Tibial artery (tissue), 4 donors: ENCODE results near the gene NRARP.

Experiments used
- DNase-seq, 2 donors: peaks; one replicate each; pipeline ENCODE4 v3.0.0-alpha.2; 2019
- H3K27ac ChIP-seq, 2 donors: fragments of 200-600 bp; sonication (generic) in 1 of 2; 1 replicate in 1 of 2; 2 replicates in 1 of 2; pipeline ENCODE4 v1.5.1; 2018 to 2019; ENCODE audit warnings: mild to moderate bottlenecking in 1 of 2
- H3K27me3 ChIP-seq, 2 donors: fragments of 200-600 bp; sonication (generic) in 1 of 2; one replicate each; pipeline versions ENCODE4 v1.5.1 to v1.6.0; 2016 to 2019
- H3K36me3 ChIP-seq, 3 donors: fragments of 200-600 bp; sonication (generic) in 2 of 3; one replicate each; pipeline ENCODE4 v1.5.1; 2016 to 2019; ENCODE audit warnings: mild to moderate bottlenecking in 2 of 3
- H3K4me1 ChIP-seq, 4 donors: fragments of 200-600 bp; sonication (generic) in 2 of 4; 1 replicate in 3 of 4; 2 replicates in 1 of 4; pipeline ENCODE4 v1.5.1; 2016 to 2019
- H3K4me3 ChIP-seq, 2 donors: fragments of 200-600 bp; sonication (generic) in 1 of 2; 1 replicate in 1 of 2; 2 replicates in 1 of 2; pipeline ENCODE4 v1.5.1; 2018 to 2019; ENCODE audit warnings: mild to moderate bottlenecking in 2 of 2
- H3K9me3 ChIP-seq, 3 donors: fragments of 200-600 bp; sonication (generic) in 1 of 3; one replicate each; pipeline ENCODE4 v1.5.1; 2016 to 2019
- CTCF ChIP-seq, 2 experiments: fragments of 200-600 bp in 1 of 2; fragments of 450-650 bp in 1 of 2; IDR thresholded peaks; one replicate each; pipeline ENCODE4 v1.5.1; 2017 to 2019; ENCODE audit warnings: antibody characterized with exemption in 2 of 2, mild to moderate bottlenecking in 1 of 2, moderate library complexity in 1 of 2
- intact Hi-C: fragments of 100-400 bp; cut with DNase I; formaldehyde crosslinking; loops from one replicate; pipeline ENCODE4 v1.15.0; 2023; ENCODE audit warnings: low total_unique reads

The NRARP gene

DNA sequence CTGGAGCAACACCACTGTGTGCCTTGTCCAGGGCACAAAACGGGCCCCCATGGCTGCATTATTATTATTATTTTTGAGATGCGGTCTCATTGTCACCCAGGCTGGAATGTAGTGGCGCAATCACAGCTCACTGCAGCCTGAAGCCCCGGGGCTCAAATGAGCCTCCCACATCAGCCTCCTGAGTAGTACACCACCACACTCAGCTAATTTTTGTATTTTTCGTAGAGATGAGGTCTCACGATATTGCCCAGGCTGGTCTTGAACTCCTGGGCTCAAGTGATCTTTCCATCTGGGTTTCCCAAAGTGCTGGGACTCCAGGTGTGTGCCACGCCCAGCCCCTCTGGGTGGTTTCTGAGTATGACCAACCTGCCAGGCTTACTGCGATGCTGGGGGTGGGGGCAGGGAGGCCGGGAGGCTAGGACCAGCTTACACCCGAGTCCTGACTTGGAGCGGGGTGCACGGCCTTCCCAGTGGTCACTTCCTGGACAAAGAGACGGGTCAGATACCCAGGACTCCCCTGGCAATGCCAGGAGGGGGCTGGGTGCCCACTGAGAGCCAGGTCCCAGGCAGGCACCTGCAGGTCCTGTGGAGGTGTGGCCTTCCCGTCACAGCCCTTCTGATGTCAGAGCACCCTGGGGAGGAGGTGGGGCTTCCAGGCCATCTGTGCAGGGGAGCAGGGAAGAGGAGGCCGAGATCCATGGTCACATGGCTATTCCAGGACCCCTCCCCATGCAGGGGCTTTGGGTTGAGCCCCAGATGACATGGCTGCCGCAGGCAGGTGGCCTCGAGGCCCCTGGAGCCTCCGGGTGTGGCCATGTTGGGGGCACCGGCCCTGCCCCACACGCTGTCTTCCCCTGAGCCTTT lies 8.3 kb upstream of the NRARP start:
- no peak overlapping the region for H3K27ac ChIP-seq
- TF ChIP-seq CTCF (IDR thresholded peaks at IDR 0.05) = no peak
- peaks cover 0 to 62% (median 24%) of the 10 kb centered on the region in 4 donors for H3K4me1 ChIP-seq
- H3K27me3 ChIP-seq = peaks cover 0 to 70% of the 10 kb centered on the region in 2 donors
- DNase-seq = no peak
- H3K9me3 ChIP-seq = no peaks in the 10 kb centered on the region
- H3K36me3 ChIP-seq = no peaks in the 10 kb centered on the region
- intact Hi-C loops = no loop called here
- no peak overlapping the region for H3K4me3 ChIP-seq

DNA sequence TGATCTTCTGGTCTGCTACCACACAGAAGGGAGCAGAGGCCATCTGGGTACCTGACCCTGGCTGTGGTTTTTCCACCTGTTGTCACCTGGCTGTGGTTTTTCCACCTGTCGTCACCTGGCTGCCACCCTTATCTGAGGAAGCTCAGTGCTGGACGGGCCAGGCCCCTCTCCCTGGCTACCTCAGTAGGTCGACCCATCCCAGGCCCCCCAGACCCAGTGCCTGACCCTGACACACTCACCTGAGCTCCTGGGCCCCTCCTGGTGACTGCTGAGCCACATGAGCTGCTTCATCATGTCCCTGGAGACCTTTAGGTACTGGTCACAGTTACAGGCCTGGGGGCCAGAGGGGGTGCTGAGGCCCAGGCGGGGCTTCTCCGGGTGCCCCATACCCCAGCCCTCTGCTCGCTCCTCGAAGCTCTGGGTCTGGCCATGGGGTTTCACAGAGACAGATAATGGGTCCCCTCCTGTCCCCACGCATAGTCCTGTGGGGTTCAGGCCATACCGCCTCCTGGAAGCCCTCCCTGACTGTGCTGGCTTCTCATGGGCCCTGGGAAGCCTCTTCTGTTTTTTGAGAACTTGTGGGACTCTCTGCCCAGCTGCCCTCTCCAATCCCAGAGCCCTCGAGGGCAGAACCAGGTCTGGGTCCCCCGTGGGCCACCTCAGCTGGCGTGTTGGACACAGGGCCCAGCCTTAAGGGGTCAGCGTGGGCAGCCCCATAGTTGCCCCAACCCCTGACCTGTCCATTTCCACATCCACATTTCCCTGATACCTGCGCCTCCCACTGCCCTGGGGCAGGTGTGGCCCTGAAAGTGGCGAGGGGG lies 7.5 kb upstream of the NRARP start:
- intact Hi-C loops = no loop called here
- Histone ChIP-seq H3K36me3 (no peaks in the 10 kb centered on the region), H3K4me1 (peaks cover 0 to 65% (median 31%) of the 10 kb centered on the region in 4 donors), H3K27ac (no peak overlapping the region), H3K4me3 (no peak overlapping the region), H3K9me3 (no peaks in the 10 kb centered on the region), H3K27me3 (peaks cover 0 to 70% of the 10 kb centered on the region in 2 donors)
- no peak for TF ChIP-seq CTCF (IDR thresholded peaks at IDR 0.05)
- no peak for DNase-seq

DNA sequence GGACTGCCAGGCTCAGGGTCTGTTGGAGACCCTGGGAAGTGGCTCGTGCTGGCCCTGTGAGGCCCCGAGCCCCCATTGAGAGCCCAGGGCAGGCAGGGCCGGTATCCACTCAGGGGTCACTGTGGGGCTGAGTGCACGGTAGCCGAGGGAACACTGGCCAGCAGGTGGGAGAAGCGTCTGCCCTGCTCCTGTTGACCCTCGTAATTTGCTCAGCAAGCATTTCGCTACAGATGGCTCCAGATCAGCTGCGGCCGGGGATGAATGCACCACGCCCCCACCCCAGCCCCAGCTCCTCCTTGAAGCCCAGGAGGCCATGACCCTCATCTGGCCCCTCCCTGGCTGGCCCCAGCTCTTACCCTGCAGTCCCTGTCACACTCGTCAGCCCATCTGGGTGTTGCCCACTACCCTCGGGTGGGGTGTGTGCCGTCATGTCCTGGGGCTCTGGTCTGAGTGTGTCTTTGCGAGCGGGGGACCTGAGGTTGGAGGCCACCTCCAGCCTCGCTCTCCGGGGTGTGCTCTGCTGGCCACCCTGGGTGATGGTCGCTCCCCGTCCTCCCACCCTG lies 6.1 kb upstream of the NRARP start:
- no peak for DNase-seq
- H3K9me3 ChIP-seq = no peaks in the 10 kb centered on the region
- no peak overlapping the region for H3K27ac ChIP-seq
- H3K27me3 ChIP-seq = peaks cover 0 to 79% of the 10 kb centered on the region in 2 donors
- no peaks in the 10 kb centered on the region for H3K36me3 ChIP-seq
- TF ChIP-seq CTCF (IDR thresholded peaks at IDR 0.05) = no peak
- H3K4me3 ChIP-seq = no peak overlapping the region
- intact Hi-C loops = no loop called here
- peaks cover 0 to 67% (median 32%) of the 10 kb centered on the region in 4 donors for H3K4me1 ChIP-seq

DNA sequence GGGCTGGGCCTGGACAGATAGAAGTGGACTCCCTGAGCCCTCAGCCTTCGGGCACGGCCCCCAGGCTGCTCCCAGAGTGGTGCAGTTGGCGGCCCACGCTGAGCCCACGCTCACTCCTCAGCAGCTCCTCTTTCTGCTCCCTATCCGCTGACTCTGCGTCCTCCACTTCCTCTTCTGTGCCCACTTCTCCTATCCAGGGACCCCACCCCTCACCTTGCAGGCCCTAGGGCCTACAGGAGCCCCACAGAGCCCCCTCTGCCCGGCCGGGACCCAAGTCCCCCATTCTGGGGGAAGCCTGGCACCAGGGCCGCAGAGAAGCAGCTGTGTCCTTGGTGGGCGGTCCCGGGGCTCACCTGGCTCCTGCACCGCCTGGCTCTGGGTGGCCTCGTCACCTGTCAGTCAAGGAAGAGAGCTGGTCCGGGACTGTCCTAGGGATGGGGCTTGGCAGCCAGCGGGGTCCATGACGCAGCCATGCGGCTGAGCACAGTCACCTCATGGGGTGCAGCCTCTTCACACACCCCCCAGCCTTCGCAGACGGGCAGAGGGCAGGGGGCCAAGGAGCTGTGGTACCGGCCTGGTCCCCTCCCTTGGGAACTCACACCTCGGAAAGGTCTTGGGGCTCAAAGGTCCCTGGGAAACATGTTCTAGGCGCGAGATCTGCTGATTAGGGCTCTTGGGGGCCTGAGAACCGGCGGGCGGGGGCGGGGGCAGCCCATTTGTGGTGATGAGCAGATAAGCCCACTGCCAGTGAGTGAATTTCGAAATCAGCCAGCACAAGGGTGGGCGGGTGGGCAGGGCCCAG lies 5.4 kb upstream of the NRARP start:
- Histone ChIP-seq H3K4me3 (no peak overlapping the region), H3K27me3 (peaks cover 0 to 80% of the 10 kb centered on the region in 2 donors), H3K36me3 (no peaks in the 10 kb centered on the region), H3K4me1 (peaks cover 0 to 69% (median 37%) of the 10 kb centered on the region in 4 donors), H3K27ac (no peak overlapping the region), H3K9me3 (no peaks in the 10 kb centered on the region)
- intact Hi-C loops = no loop called here
- TF ChIP-seq CTCF (IDR thresholded peaks at IDR 0.05) = no peak
- DNase-seq = peak in 1 of 2 donors; percentile 64

DNA sequence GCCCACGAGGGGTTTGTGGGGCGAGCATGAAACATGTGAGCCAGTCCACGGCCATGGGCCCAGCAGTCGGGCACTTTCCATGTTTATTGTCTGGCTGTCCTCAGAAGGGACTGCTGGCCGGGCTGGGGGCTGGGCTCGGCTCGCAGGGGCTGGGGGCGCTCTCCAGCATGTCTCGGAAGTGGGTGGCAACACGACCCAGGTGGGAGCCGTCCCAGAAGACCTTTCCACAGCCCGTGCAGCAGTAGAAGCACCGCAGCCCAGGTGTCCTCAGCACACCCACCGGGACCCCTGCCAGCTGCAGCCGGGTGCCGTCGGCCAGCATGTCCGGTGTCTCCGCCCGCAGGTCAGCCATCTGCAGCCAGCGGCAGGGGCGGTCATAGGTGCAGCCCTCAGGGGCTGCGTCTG lies 4.8 kb upstream of the NRARP start:
- Histone ChIP-seq H3K27me3 (peaks cover 0 to 76% of the 10 kb centered on the region in 2 donors), H3K27ac (no peak overlapping the region), H3K36me3 (no peaks in the 10 kb centered on the region), H3K9me3 (no peaks in the 10 kb centered on the region), H3K4me3 (no peak overlapping the region), H3K4me1 (peaks cover 0 to 64% (median 35%) of the 10 kb centered on the region in 4 donors)
- DNase-seq = peak in 1 of 2 donors; percentile 65
- intact Hi-C loops = no loop called here
- TF ChIP-seq CTCF (IDR thresholded peaks at IDR 0.05) = no peak
